ENCODE data around the gene COX5A. TPM values are rescaled to one million over a fixed set of nuclear protein-coding genes. Genes with fewer than 3 reads are reported as not detected.
"Not testable (repeated sequence)": the region's sequence is repeated elsewhere in the genome, so short reads cannot be mapped to it uniquely, and the experiment has no call there.

COX5A gene
- total RNA-seq, 1 donor from 2014 or later = 191 TPM

DNA sequence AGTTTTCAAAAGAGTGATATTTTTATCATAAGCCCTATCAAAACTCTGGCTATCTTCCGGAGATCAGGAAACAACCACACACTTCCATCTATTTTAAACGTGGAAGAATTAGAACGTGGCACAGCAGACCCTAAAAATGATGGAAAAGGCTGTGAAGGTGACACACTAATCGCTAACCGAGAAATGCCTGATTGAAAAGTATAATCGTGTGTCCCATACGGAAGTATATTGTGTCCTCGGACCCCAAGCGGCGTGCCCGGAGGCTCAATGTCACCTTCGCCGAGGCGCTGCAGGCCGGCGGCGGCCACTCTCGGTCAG lies 642 bp downstream of the COX5A start:
- no peak for DNase-seq (ENCODE audit: low spot score, unreplicated experiment)
- H3K27ac Mint-ChIP-seq = peak overlapping the region; percentile 97
- peak overlapping the region; percentile 91 for H3K4me3 Mint-ChIP-seq (ENCODE audit: low read depth)
- peaks cover 14% of the 10 kb centered on the region for H3K4me1 Mint-ChIP-seq (ENCODE audit: low read depth)
- peaks cover 4% of the 10 kb centered on the region for H3K36me3 Mint-ChIP-seq (ENCODE audit: insufficient read depth)
- TF ChIP-seq, protein P1, sequence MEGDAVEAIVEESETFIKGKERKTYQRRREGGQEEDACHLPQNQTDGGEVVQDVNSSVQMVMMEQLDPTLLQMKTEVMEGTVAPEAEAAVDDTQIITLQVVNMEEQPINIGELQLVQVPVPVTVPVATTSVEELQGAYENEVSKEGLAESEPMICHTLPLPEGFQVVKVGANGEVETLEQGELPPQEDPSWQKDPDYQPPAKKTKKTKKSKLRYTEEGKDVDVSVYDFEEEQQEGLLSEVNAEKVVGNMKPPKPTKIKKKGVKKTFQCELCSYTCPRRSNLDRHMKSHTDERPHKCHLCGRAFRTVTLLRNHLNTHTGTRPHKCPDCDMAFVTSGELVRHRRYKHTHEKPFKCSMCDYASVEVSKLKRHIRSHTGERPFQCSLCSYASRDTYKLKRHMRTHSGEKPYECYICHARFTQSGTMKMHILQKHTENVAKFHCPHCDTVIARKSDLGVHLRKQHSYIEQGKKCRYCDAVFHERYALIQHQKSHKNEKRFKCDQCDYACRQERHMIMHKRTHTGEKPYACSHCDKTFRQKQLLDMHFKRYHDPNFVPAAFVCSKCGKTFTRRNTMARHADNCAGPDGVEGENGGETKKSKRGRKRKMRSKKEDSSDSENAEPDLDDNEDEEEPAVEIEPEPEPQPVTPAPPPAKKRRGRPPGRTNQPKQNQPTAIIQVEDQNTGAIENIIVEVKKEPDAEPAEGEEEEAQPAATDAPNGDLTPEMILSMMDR (IDR thresholded peaks at IDR 0.05; ENCODE audit: unreplicated experiment) = no peak
- H3K27me3 Mint-ChIP-seq = no peaks in the 10 kb centered on the region
- H3K9me3 Mint-ChIP-seq (ENCODE audit: low read depth) = no peaks in the 10 kb centered on the region

DNA sequence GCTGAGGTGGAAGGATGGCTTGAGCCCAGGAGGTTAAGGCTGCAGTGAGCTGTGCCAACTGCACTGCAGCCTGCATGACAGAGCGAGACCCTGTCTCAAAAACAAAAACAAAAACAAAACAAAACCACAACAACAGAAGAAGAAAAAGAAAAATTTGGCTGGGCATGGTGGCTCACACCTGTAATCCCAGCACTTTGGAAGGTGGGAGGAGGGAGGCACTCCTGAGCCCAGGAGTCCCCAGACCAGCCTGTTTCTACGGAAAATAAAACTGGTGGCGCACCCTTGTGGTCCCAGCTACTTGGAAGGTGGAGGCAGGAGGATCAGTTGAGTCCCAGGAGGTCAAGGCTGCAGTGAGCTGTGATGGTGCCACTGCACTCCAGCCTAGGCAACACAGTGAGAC lies 2.7 kb downstream of the COX5A start:
- Mint-ChIP-seq H3K4me3 (ENCODE audit: low read depth) (peak overlapping the region; percentile 29), H3K4me1 (ENCODE audit: low read depth) (peaks cover 14% of the 10 kb centered on the region)
- H3K27ac Mint-ChIP-seq; H3K9me3 Mint-ChIP-seq (ENCODE audit: low read depth); DNase-seq (ENCODE audit: low spot score, unreplicated experiment); H3K27me3 Mint-ChIP-seq; H3K36me3 Mint-ChIP-seq (ENCODE audit: insufficient read depth): not testable (repeated sequence)

DNA sequence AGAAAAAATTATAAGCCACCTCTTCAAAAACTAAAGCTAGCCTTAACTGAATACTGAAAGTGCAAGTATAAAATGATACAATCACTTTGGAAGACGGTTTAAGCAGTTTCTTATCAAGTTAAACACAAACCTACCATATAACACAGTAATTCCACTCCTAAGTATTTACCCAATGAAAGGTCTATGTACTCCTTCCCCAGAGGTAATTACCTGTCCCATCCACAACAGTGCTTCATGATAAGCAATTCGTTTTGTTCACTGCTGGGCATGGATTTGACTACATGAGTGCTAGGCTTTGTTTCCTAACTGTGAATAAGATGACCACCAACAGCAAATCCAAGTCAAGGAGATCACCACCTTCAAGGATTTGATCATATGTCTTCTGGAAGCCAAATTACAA lies 4.3 kb downstream of the COX5A start:
- H3K36me3 Mint-ChIP-seq (ENCODE audit: insufficient read depth) = peaks cover 8% of the 10 kb centered on the region
- peaks cover 14% of the 10 kb centered on the region for H3K4me1 Mint-ChIP-seq (ENCODE audit: low read depth)
- TF ChIP-seq, protein P1 (IDR thresholded peaks at IDR 0.05; ENCODE audit: unreplicated experiment) = no peak
- H3K4me3 Mint-ChIP-seq (ENCODE audit: low read depth) = no peak overlapping the region
- no peaks in the 10 kb centered on the region for H3K9me3 Mint-ChIP-seq (ENCODE audit: low read depth)
- peak overlapping the region; percentile 62 for H3K27ac Mint-ChIP-seq
- H3K27me3 Mint-ChIP-seq = no peaks in the 10 kb centered on the region
- no peak for DNase-seq (ENCODE audit: low spot score, unreplicated experiment)

DNA sequence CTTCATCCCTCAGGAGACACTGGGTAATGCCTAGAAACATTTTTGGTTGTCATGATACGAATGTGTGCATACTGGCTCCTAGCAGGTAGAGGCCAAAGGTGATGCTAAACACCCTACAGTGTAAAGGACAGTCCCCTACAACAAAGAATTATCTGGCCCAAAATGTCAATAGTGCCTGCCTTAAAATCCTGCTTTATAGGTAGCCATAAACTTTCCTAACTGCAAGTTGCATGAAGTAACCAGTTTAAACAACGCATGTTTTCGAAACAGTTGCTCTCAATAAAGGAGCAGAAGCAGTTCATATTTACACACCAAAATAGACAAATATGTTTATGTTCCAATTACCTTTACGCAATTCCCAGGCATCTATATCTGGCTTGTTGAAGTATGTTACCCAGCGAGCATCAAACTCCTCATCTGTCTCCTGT lies 9.1 kb downstream of the COX5A start:
- no peaks in the 10 kb centered on the region for H3K9me3 Mint-ChIP-seq (ENCODE audit: low read depth)
- TF ChIP-seq, protein P1 (IDR thresholded peaks at IDR 0.05; ENCODE audit: unreplicated experiment) = no peak
- no peak overlapping the region for H3K27ac Mint-ChIP-seq
- no peak for DNase-seq (ENCODE audit: low spot score, unreplicated experiment)
- peaks cover 11% of the 10 kb centered on the region for H3K36me3 Mint-ChIP-seq (ENCODE audit: insufficient read depth)
- no peak overlapping the region for H3K4me3 Mint-ChIP-seq (ENCODE audit: low read depth)
- H3K4me1 Mint-ChIP-seq (ENCODE audit: low read depth) = peaks cover 5% of the 10 kb centered on the region
- H3K27me3 Mint-ChIP-seq = no peaks in the 10 kb centered on the region

DNA sequence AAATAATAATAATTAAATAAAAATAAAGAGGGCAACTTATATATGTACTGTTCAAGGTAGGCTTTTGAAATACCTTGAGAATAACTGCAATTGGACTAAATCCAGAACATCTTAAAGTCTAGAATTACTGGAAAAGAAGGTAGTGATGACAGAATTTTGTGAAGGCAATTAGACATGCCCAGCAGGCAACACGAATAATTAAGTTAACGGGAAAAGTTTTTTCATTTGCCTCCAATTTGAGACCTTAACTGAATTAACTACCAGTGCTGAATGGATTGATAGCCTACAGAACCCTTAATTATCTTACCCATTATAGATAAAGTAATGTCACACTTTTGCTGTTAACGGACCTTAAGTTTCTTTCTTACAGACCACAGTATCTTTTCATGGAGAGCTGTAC lies 13.3 kb downstream of the COX5A start:
- no peaks in the 10 kb centered on the region for H3K4me1 Mint-ChIP-seq (ENCODE audit: low read depth)
- no peaks in the 10 kb centered on the region for H3K27me3 Mint-ChIP-seq
- H3K36me3 Mint-ChIP-seq (ENCODE audit: insufficient read depth) = peaks cover 23% of the 10 kb centered on the region
- H3K27ac Mint-ChIP-seq = no peak overlapping the region
- no peak overlapping the region for H3K4me3 Mint-ChIP-seq (ENCODE audit: low read depth)
- DNase-seq (ENCODE audit: low spot score, unreplicated experiment) = no peak
- TF ChIP-seq, protein P1 (IDR thresholded peaks at IDR 0.05; ENCODE audit: unreplicated experiment) = no peak
- H3K9me3 Mint-ChIP-seq (ENCODE audit: low read depth) = no peaks in the 10 kb centered on the region

DNA sequence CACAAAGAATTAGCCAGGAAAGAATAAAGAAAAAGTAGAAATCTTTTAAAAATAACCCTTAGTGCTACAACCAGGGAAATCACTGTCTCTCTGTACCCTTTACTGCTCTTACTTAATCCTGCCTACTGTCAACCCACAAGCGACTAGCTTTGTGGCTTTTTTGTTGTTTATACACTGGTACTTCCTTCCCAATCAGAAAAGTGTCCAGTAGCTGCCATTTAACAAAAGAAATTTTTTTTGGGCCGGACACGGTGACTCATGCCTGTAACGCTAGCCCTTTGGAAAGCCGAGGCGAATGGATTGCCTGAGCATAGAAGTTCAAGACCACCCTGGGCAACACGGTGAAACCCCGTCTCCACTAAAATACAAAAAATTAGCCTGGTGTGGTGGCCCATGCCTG lies 17.4 kb downstream of the COX5A start:
- Mint-ChIP-seq H3K36me3 (ENCODE audit: insufficient read depth) (peaks cover 33% of the 10 kb centered on the region), H3K27me3 (no peaks in the 10 kb centered on the region)

More for the DNA sequence above, 17.4 kb downstream of the COX5A start:
- TF ChIP-seq, protein P1 (IDR thresholded peaks at IDR 0.05; ENCODE audit: unreplicated experiment) = no peak
- H3K27ac Mint-ChIP-seq = no peak overlapping the region
- H3K9me3 Mint-ChIP-seq (ENCODE audit: low read depth) = no peaks in the 10 kb centered on the region
- H3K4me3 Mint-ChIP-seq (ENCODE audit: low read depth) = no peak overlapping the region
- no peaks in the 10 kb centered on the region for H3K4me1 Mint-ChIP-seq (ENCODE audit: low read depth)
- no peak for DNase-seq (ENCODE audit: low spot score, unreplicated experiment)
